GM12892 (cell line): Measurements from ENCODE around the gene TNFRSF8.
"Not testable (repeated sequence)": the region's sequence is repeated elsewhere in the genome, so short reads cannot be mapped to it uniquely, and the experiment has no call there.

Experiments used
- POLR2A ChIP-seq: IDR thresholded peaks from 2 replicates; pipeline ENCODE4 v1.6.1; 2011; ENCODE audit warnings: low read depth, low read length, control low read depth
- POLR2AphosphoS5 ChIP-seq: IDR thresholded peaks from 2 replicates; pipeline ENCODE4 v1.6.1; 2011; ENCODE audit warnings: low read depth, low read length, control low read depth

DNA sequence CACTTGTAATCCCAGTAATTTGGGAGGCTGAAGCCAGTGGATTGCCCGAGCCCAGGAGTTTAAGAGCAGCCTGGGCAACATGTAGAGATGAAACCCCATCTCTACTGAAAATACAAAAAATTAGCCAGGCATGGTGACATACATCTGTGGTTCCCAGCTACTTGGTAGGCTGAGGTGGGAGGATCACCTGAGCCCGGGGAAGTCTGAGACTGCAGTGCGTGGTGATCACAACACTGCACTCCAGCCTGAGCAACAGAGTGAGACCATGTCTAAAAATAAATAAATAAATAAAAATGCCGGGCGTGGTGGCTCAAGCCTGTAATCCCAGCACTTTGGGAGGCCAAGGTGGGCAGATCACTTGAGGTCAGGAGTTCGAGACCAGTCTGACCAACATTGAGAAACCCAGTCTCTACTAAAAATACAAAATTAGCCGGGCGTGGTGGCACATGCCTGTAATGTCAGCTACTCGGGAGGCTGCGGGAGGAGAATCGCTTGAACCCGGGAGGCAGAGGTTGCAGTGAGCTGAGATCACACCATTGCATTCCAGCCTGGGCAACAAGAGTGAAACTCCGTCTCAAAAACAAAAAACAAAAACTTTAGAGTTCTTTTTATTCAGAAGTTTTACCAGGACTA lies 23.2 kb upstream of the TNFRSF8 start:
- not testable (repeated sequence) for TF ChIP-seq POLR2A, POLR2AphosphoS5
